GM23338 (cell line): ENCODE data around the gene MEGF10. TPM values are rescaled to one million over a fixed set of nuclear protein-coding genes. Genes with fewer than 3 reads are reported as not detected.

Experiments
- ATAC-seq: fragments of 200-7000 bp; cut with Tn5 transposase; 3 replicates; pipeline ENCODE4 v1.9.1; 2020
- DNase-seq: peaks from one replicate; pipeline ENCODE4 v3.0.0-alpha.2; 2015; ENCODE audit warnings: low spot score
- H2AFZ ChIP-seq: fragments of 200-600 bp; sonication (generic); 2 replicates; pipeline ENCODE4 v1.8.0; 2016; ENCODE audit warnings: antibody characterized with exemption, mild to moderate bottlenecking, moderate library complexity
- H3F3A ChIP-seq: fragments of 200-600 bp; sonication (generic); replicated peaks from 2 replicates; pipeline ENCODE4 v1.8.0; 2017; ENCODE audit warnings: antibody characterized with exemption, mixed run types, low read depth
- H3K27ac ChIP-seq: fragments of 200-600 bp; sonication (generic); 2 replicates; pipeline ENCODE4 v1.6.1; 2016; ENCODE audit warnings: low read depth
- H3K27me3 ChIP-seq: fragments of 200-600 bp; sonication (generic); 2 replicates; pipeline ENCODE4 v1.8.0; 2016; ENCODE audit warnings: mild to moderate bottlenecking, mixed run types, moderate library complexity; ENCODE audit not compliant: insufficient read depth
- H3K36me3 ChIP-seq: fragments of 200-600 bp; sonication (generic); 2 replicates; pipeline ENCODE4 v1.8.0; 2016; ENCODE audit warnings: mild to moderate bottlenecking; ENCODE audit not compliant: insufficient read depth
- H3K4me1 ChIP-seq: fragments of 200-600 bp; sonication (generic); 2 replicates; pipeline ENCODE4 v1.8.0; 2016; ENCODE audit warnings: mild to moderate bottlenecking, moderate library complexity; ENCODE audit not compliant: insufficient read depth
- H3K4me2 ChIP-seq: fragments of 200-600 bp; sonication (generic); 2 replicates; pipeline ENCODE4 v1.7.1; 2017; ENCODE audit warnings: mixed run types
- H3K4me3 ChIP-seq: fragments of 200-600 bp; sonication (generic); 2 replicates; pipeline ENCODE4 v1.6.1; 2016; ENCODE audit warnings: mixed run types
- H3K79me2 ChIP-seq: fragments of 200-600 bp; sonication (generic); replicated peaks from 2 replicates; pipeline ENCODE4 v1.8.0; 2017; ENCODE audit warnings: mild to moderate bottlenecking; ENCODE audit not compliant: insufficient read depth
- H3K9me2 ChIP-seq: fragments of 200-600 bp; sonication (generic); 2 replicates; pipeline ENCODE4 v1.8.0; 2017; ENCODE audit not compliant: insufficient read depth
- H4K20me1 ChIP-seq: fragments of 200-600 bp; sonication (generic); replicated peaks from 2 replicates; pipeline ENCODE4 v1.8.0; 2017; ENCODE audit warnings: mild to moderate bottlenecking; ENCODE audit not compliant: insufficient read depth
- H3K27ac Mint-ChIP-seq: 2 replicates; pipeline ENCODE4 v1.8.0; 2020; ENCODE audit warnings: inconsistent platforms, mild to moderate bottlenecking, moderate library complexity, mixed read lengths
- H3K27me3 Mint-ChIP-seq: 3 replicates; pipeline ENCODE4 v1.8.0; 2022; ENCODE audit warnings: low read depth, mild to moderate bottlenecking, moderate library complexity, mixed read lengths, inconsistent platforms; ENCODE audit not compliant: insufficient read depth, poor library complexity
- H3K36me3 Mint-ChIP-seq: 3 replicates; pipeline ENCODE4 v1.8.0; 2021; ENCODE audit warnings: low read depth, mild to moderate bottlenecking, inconsistent platforms, moderate library complexity, mixed read lengths
- H3K4me1 Mint-ChIP-seq: 3 replicates; pipeline ENCODE4 v1.8.0; 2020; ENCODE audit warnings: mild to moderate bottlenecking, inconsistent platforms, mixed read lengths
- H3K4me3 Mint-ChIP-seq: 3 replicates; pipeline ENCODE4 v1.8.0; 2021; ENCODE audit warnings: moderate library complexity, mild to moderate bottlenecking, inconsistent platforms, mixed read lengths
- H3K9me3 Mint-ChIP-seq: 3 replicates; pipeline ENCODE4 v1.8.0; 2020; ENCODE audit warnings: moderate library complexity, mild to moderate bottlenecking, inconsistent platforms, mixed read lengths
- EZH2 ChIP-seq: fragments of 200-600 bp; sonication (generic); IDR thresholded peaks from one replicate; pipeline ENCODE4 v1.8.0; 2017; ENCODE audit warnings: antibody characterized with exemption, mild to moderate bottlenecking, low read depth; ENCODE audit not compliant: unreplicated experiment
- JUNB ChIP-seq: IDR thresholded peaks from one replicate; pipeline ENCODE4 v1.6.1; 2016; ENCODE audit warnings: antibody characterized with exemption; ENCODE audit not compliant: unreplicated experiment
- NANOG ChIP-seq: IDR thresholded peaks from 2 replicates; pipeline ENCODE4 v1.6.1; 2016; ENCODE audit warnings: antibody characterized with exemption, borderline replicate concordance
- POLR2AphosphoS5 ChIP-seq: IDR thresholded peaks from 2 replicates; pipeline ENCODE4 v1.6.1; 2016; ENCODE audit warnings: antibody characterized with exemption, low read depth
- STAT1 ChIP-seq: IDR thresholded peaks from one replicate; pipeline ENCODE4 v1.6.1; 2016; ENCODE audit warnings: antibody characterized with exemption; ENCODE audit not compliant: unreplicated experiment
- ZNF114 ChIP-seq: fragments of 250-450 bp; sonication (Bioruptor Pico); IDR thresholded peaks from 2 replicates; pipeline ENCODE4 v1.5.0; 2020; ENCODE audit warnings: mild to moderate bottlenecking, moderate library complexity
- ZNF331 ChIP-seq: fragments of 250-450 bp; sonication (Bioruptor Pico); IDR thresholded peaks from 2 replicates; pipeline ENCODE4 v1.5.0; 2020; ENCODE audit warnings: low read depth, mild to moderate bottlenecking, moderate library complexity
- polyA plus RNA-seq: library from polyadenylated mRNA; unstranded; fragments of >200 nt; fragmentation: Nextera tagmentation; extraction: Ambion mirVana; gene quantifications from 2 replicates; pipeline ENCODE4 v1.2.1, GENCODE V29; 2016
- total RNA-seq: library from RNA; depleted of rRNA; stranded (reverse); fragments of >200 nt; shearing (Covaris generic); gene quantifications from 2 replicates; pipeline ENCODE4 v1.2.3, GENCODE V29; 2014
- TF ChIP-seq, protein P1 (sequence below): IDR thresholded peaks from one replicate; pipeline ENCODE4 v1.6.1; 2018; ENCODE audit warnings: antibody characterized with exemption; ENCODE audit not compliant: unreplicated experiment
- TF ChIP-seq, protein P2 (sequence below), 2 experiments: fragments of 200-600 bp in 1 of 2; sonication (generic) in 1 of 2; conservative IDR thresholded peaks; 2 replicates each; pipeline versions ENCODE4 v1.5.1 to v1.6.1; 2016 to 2017; ENCODE audit warnings: antibody characterized with exemption in 2 of 2, low read depth in 2 of 2, mild to moderate bottlenecking in 2 of 2, moderate library complexity in 1 of 2
- TF ChIP-seq, protein P3 (sequence below): IDR thresholded peaks from 2 replicates; pipeline ENCODE4 v1.6.1; 2016; ENCODE audit warnings: antibody characterized with exemption

The MEGF10 gene
- total and polyA plus RNA-seq, 2 experiments from 2014 or later, result 4.5 to 28.3 TPM

DNA sequence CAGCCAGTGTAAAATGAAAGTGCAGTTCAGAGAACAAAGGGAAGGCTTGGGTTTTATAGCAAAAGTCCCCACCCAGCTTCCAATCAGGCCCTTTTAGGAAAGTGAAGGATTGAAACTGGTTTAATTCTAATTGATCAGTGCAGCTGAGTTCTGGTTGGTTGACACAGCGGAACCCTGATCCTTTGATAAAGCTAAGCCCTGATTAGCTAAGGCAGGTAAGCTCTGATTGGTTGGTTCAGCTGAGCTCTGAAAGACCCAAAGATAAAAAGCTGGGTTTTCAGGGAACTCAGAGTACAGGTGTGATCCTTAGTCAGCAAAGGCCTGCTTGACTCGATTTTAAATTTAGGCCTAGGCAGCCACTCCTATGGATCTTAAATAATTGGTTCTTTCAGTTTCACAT, 156.0 kb downstream of the MEGF10 start (continued):
- TF ChIP-seq, protein P1, sequence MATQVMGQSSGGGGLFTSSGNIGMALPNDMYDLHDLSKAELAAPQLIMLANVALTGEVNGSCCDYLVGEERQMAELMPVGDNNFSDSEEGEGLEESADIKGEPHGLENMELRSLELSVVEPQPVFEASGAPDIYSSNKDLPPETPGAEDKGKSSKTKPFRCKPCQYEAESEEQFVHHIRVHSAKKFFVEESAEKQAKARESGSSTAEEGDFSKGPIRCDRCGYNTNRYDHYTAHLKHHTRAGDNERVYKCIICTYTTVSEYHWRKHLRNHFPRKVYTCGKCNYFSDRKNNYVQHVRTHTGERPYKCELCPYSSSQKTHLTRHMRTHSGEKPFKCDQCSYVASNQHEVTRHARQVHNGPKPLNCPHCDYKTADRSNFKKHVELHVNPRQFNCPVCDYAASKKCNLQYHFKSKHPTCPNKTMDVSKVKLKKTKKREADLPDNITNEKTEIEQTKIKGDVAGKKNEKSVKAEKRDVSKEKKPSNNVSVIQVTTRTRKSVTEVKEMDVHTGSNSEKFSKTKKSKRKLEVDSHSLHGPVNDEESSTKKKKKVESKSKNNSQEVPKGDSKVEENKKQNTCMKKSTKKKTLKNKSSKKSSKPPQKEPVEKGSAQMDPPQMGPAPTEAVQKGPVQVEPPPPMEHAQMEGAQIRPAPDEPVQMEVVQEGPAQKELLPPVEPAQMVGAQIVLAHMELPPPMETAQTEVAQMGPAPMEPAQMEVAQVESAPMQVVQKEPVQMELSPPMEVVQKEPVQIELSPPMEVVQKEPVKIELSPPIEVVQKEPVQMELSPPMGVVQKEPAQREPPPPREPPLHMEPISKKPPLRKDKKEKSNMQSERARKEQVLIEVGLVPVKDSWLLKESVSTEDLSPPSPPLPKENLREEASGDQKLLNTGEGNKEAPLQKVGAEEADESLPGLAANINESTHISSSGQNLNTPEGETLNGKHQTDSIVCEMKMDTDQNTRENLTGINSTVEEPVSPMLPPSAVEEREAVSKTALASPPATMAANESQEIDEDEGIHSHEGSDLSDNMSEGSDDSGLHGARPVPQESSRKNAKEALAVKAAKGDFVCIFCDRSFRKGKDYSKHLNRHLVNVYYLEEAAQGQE, result no peak
- TF ChIP-seq ZNF331 (CRISPR knock-in tag), result no peak
- TF ChIP-seq, protein P2, sequence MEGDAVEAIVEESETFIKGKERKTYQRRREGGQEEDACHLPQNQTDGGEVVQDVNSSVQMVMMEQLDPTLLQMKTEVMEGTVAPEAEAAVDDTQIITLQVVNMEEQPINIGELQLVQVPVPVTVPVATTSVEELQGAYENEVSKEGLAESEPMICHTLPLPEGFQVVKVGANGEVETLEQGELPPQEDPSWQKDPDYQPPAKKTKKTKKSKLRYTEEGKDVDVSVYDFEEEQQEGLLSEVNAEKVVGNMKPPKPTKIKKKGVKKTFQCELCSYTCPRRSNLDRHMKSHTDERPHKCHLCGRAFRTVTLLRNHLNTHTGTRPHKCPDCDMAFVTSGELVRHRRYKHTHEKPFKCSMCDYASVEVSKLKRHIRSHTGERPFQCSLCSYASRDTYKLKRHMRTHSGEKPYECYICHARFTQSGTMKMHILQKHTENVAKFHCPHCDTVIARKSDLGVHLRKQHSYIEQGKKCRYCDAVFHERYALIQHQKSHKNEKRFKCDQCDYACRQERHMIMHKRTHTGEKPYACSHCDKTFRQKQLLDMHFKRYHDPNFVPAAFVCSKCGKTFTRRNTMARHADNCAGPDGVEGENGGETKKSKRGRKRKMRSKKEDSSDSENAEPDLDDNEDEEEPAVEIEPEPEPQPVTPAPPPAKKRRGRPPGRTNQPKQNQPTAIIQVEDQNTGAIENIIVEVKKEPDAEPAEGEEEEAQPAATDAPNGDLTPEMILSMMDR (conservative IDR thresholded peaks at IDR 0.05; ENCODE audit: low read depth in 2 of 2), result no peak
- TF ChIP-seq EZH2, result no peak

DNA sequence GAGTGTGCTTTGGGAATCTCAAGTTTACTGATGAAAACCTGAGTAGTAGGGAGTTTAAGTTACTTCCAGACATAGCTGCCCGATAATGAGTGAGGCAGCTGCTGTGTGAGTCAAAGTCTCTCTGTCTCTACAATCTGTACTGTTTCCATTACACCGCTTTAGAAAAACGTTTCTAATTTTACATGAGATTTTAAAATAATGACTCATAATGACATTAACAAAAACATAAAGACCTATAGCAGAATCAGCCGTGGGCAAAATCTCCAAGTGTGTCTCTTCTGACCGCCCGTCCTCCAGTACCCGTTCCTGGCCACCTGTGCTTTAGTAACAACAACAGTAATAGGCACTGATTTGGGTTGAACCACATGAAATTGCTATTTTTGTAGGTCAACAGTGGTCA, 157.2 kb downstream of the MEGF10 start:
- Histone ChIP-seq H2AFZ (no peak overlapping the region), H3K27ac (no peak overlapping the region), H3K27me3 (no peaks in the 10 kb centered on the region), H4K20me1 (no peaks in the 10 kb centered on the region), H3F3A (no peaks in the 10 kb centered on the region), H3K36me3 (peaks cover 14% of the 10 kb centered on the region; the same call in 1 of the 2 replicates), H3K4me1 (no peaks in the 10 kb centered on the region), H3K4me3 (no peak overlapping the region), H3K79me2 (no peaks in the 10 kb centered on the region), H3K4me2 (no peak overlapping the region), H3K9me2 (no peaks in the 10 kb centered on the region)
- H3K4me3 Mint-ChIP-seq, result no peak overlapping the region
- TF ChIP-seq STAT1 (no peak), POLR2AphosphoS5 (no peak), ZNF331 (CRISPR knock-in tag) (no peak), NANOG (no peak), JUNB (no peak), ZNF114 (CRISPR knock-in tag) (no peak)
- TF ChIP-seq, protein P3, sequence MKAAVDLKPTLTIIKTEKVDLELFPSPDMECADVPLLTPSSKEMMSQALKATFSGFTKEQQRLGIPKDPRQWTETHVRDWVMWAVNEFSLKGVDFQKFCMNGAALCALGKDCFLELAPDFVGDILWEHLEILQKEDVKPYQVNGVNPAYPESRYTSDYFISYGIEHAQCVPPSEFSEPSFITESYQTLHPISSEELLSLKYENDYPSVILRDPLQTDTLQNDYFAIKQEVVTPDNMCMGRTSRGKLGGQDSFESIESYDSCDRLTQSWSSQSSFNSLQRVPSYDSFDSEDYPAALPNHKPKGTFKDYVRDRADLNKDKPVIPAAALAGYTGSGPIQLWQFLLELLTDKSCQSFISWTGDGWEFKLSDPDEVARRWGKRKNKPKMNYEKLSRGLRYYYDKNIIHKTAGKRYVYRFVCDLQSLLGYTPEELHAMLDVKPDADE, result no peak
- TF ChIP-seq, protein P2 (conservative IDR thresholded peaks at IDR 0.05; ENCODE audit: low read depth in 2 of 2), result no peak
- TF ChIP-seq, protein P1, result no peak
- no peaks in the 10 kb centered on the region; the same call in 2 of the 3 replicates for H3K9me3 Mint-ChIP-seq
- peaks cover 34% of the 10 kb centered on the region for H3K36me3 Mint-ChIP-seq
- ATAC-seq, result no peak
- H3K27ac Mint-ChIP-seq, result no peak overlapping the region
- H3K27me3 Mint-ChIP-seq, result no peaks in the 10 kb centered on the region
- DNase-seq, result no peak
- peaks cover 7% of the 10 kb centered on the region for H3K4me1 Mint-ChIP-seq
